Measurements from ENCODE around the gene CAPRIN1. TPM values are rescaled to one million over a fixed set of nuclear protein-coding genes. Genes with fewer than 3 reads are reported as not detected.
"Not testable (repeated sequence)": the region's sequence is repeated elsewhere in the genome, so short reads cannot be mapped to it uniquely, and the experiment has no call there.

CAPRIN1 gene
- polyA plus RNA-seq, 1 donor (not counting 4 experiments of a cell fraction or from before 2014, with no cell fraction given): 207 TPM

GRCh38 chr11:34065505-34066203, 14.1 kb downstream of the CAPRIN1 start:
- peaks cover 3% of the 10 kb centered on the region for H3K4me1 ChIP-seq (ENCODE audit: control insufficient read depth, extremely low read depth, insufficient read depth, low read length)
- no peak for DNase-seq (ENCODE audit: low read depth, low spot score)
- no peak overlapping the region for H2AFZ ChIP-seq (ENCODE audit: control insufficient read depth, low read length)
- TF ChIP-seq CTCF (optimal IDR thresholded peaks at IDR 0.05 in 1 of 3, IDR thresholded peaks at IDR 0.05 in 1 of 3, conservative IDR thresholded peaks at IDR 0.05 in 1 of 3; ENCODE audit: extremely low read depth in 1 of 3, insufficient read depth in 2 of 3, low read length in 3 of 3): peak in 2 of 3 experiments; percentile 23 to 31
- TF ChIP-seq EZH2 (IDR thresholded peaks at IDR 0.05; ENCODE audit: low read length): no peak
- no peaks in the 10 kb centered on the region for H3K9me3 ChIP-seq (ENCODE audit: control insufficient read depth, low read depth, low read length)
- H3K9me1 ChIP-seq (ENCODE audit: control insufficient read depth, extremely low read depth, insufficient read depth, low read length): no peaks in the 10 kb centered on the region
- H3K27me3 ChIP-seq (ENCODE audit: control insufficient read depth, extremely low read depth, insufficient read depth, low read length): no peaks in the 10 kb centered on the region
- no peak overlapping the region for H3K9ac ChIP-seq (ENCODE audit: control insufficient read depth, extremely low read depth, insufficient read depth, low read length)
- peaks cover 33% of the 10 kb centered on the region for H4K20me1 ChIP-seq (ENCODE audit: control insufficient read depth, extremely low read depth, insufficient read depth, low read length)
- peaks cover 7 to 18% of the 10 kb centered on the region in 2 experiments for H3K36me3 ChIP-seq (ENCODE audit: control insufficient read depth in 2 of 2, extremely low read depth in 1 of 2, insufficient read depth in 2 of 2, low read length in 2 of 2)
- no peak overlapping the region for H3K4me2 ChIP-seq (ENCODE audit: control insufficient read depth, extremely low read depth, insufficient read depth, low read depth, low read length)
- peaks cover 98% of the 10 kb centered on the region for H3K79me2 ChIP-seq (ENCODE audit: control insufficient read depth, insufficient read depth, low read length)
- dilution Hi-C loops (cut with MboI; ENCODE audit: extremely low pct_ligation_motif_present, low sequenced_read_pairs): no loop called here
- H3K4me3 ChIP-seq (ENCODE audit: control insufficient read depth in 2 of 3, extremely low read depth in 1 of 3, insufficient read depth in 2 of 3, low read depth in 1 of 3, low read length in 3 of 3): no peak overlapping the region
- no peak for FAIRE-seq
- H3K27ac ChIP-seq (ENCODE audit: control insufficient read depth, insufficient read depth, low read length): no peak overlapping the region

GRCh38 chr11:34066766-34067165, 15.2 kb downstream of the CAPRIN1 start:
- H3K27ac ChIP-seq (ENCODE audit: control insufficient read depth, insufficient read depth, low read length); H3K9ac ChIP-seq (ENCODE audit: control insufficient read depth, extremely low read depth, insufficient read depth, low read length); H3K9me1 ChIP-seq (ENCODE audit: control insufficient read depth, extremely low read depth, insufficient read depth, low read length); H3K4me3 ChIP-seq (ENCODE audit: control insufficient read depth in 2 of 3, extremely low read depth in 1 of 3, insufficient read depth in 2 of 3, low read depth in 1 of 3, low read length in 3 of 3); DNase-seq (ENCODE audit: low read depth, low spot score); H3K4me2 ChIP-seq (ENCODE audit: control insufficient read depth, extremely low read depth, insufficient read depth, low read depth, low read length); FAIRE-seq; dilution Hi-C loops (cut with MboI; ENCODE audit: extremely low pct_ligation_motif_present, low sequenced_read_pairs); H3K27me3 ChIP-seq (ENCODE audit: control insufficient read depth, extremely low read depth, insufficient read depth, low read length); H2AFZ ChIP-seq (ENCODE audit: control insufficient read depth, low read length); H3K4me1 ChIP-seq (ENCODE audit: control insufficient read depth, extremely low read depth, insufficient read depth, low read length); H3K9me3 ChIP-seq (ENCODE audit: control insufficient read depth, low read depth, low read length): not testable (repeated sequence)
- Histone ChIP-seq H3K79me2 (ENCODE audit: control insufficient read depth, insufficient read depth, low read length) (peaks cover 97% of the 10 kb centered on the region), H3K36me3 (ENCODE audit: control insufficient read depth in 2 of 2, extremely low read depth in 1 of 2, insufficient read depth in 2 of 2, low read length in 2 of 2) (peaks cover 5 to 12% of the 10 kb centered on the region in 2 experiments), H4K20me1 (ENCODE audit: control insufficient read depth, extremely low read depth, insufficient read depth, low read length) (peaks cover 30% of the 10 kb centered on the region)
